ENCODE data around the gene FYCO1. TPM values are rescaled to one million over a fixed set of nuclear protein-coding genes. Genes with fewer than 3 reads are reported as not detected.

Gene FYCO1
- total and polyA plus RNA-seq, 9 of the 15 experiments (the other 6 are each of a cell fraction or from before 2014, with no cell fraction given): 2.1 to 13.8 (median 7.4) TPM

- TF ChIP-seq, protein P1, sequence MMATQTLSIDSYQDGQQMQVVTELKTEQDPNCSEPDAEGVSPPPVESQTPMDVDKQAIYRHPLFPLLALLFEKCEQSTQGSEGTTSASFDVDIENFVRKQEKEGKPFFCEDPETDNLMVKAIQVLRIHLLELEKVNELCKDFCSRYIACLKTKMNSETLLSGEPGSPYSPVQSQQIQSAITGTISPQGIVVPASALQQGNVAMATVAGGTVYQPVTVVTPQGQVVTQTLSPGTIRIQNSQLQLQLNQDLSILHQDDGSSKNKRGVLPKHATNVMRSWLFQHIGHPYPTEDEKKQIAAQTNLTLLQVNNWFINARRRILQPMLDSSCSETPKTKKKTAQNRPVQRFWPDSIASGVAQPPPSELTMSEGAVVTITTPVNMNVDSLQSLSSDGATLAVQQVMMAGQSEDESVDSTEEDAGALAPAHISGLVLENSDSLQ (IDR thresholded peaks at IDR 0.05): no peak
- TF ChIP-seq SIRT6 (IDR thresholded peaks at IDR 0.05; ENCODE audit: low read depth, low read length): no peak
- TF ChIP-seq MED1 (CRISPR knock-in tag; IDR thresholded peaks at IDR 0.05; ENCODE audit: borderline replicate concordance): no peak
- TF ChIP-seq RBM17 (IDR thresholded peaks at IDR 0.05; ENCODE audit: borderline replicate concordance, low read depth, low read length): no peak
- TF ChIP-seq ZNF24 (IDR thresholded peaks at IDR 0.05): no peak
- TF ChIP-seq HDAC2 (IDR thresholded peaks at IDR 0.05): 0 out of 2 replicates have a peak, but pooled peaks have one; percentile 16
- TF ChIP-seq BHLHE40 (IDR thresholded peaks at IDR 0.05; ENCODE audit: low read length): peak; percentile 76; the same call in 1 of the 2 replicates
- TF ChIP-seq L3MBTL2 (IDR thresholded peaks at IDR 0.05): peak; percentile 87
- no peak for TF ChIP-seq KDM1A (IDR thresholded peaks at IDR 0.05)
- TF ChIP-seq JUND (IDR thresholded peaks at IDR 0.05; ENCODE audit: borderline replicate concordance, low read depth, low read length): 0 out of 2 replicates have a peak, but pooled peaks have one; percentile 15
- TF ChIP-seq JUND (tag; IDR thresholded peaks at IDR 0.05; ENCODE audit: borderline replicate concordance, low read depth, low read length): peak; percentile 50; the same call in 1 of the 3 replicates
- TF ChIP-seq CREB1 (IDR thresholded peaks at IDR 0.05): no peak
- TF ChIP-seq CREB1 (CRISPR knock-in tag; IDR thresholded peaks at IDR 0.05): no peak
- no peak for TF ChIP-seq MAFG (tag; conservative IDR thresholded peaks at IDR 0.05)
- no peak for TF ChIP-seq ZNF212 (CRISPR knock-in tag; IDR thresholded peaks at IDR 0.05)
- TF ChIP-seq ESRRA (IDR thresholded peaks at IDR 0.05; ENCODE audit: borderline replicate concordance, low read depth): peak; percentile 10; the same call in 1 of the 2 replicates
- no peak for TF ChIP-seq GATAD2B (IDR thresholded peaks at IDR 0.05; ENCODE audit: borderline replicate concordance)
- no peak for TF ChIP-seq TBL1XR1 (IDR thresholded peaks at IDR 0.05; ENCODE audit: low read length in 2 of 2)
- no peak for TF ChIP-seq ZNF696 (CRISPR knock-in tag; conservative IDR thresholded peaks at IDR 0.05)
- no peak for TF ChIP-seq PHTF2 (CRISPR knock-in tag; IDR thresholded peaks at IDR 0.05)
- no peak for TF ChIP-seq ZNF75A (CRISPR knock-in tag; IDR thresholded peaks at IDR 0.05)
- 0 out of 2 replicates have a peak, but pooled peaks have one; percentile 19 for TF ChIP-seq LEF1 (IDR thresholded peaks at IDR 0.05)
- no peak for TF ChIP-seq CHD2 (IDR thresholded peaks at IDR 0.05; ENCODE audit: low read depth, low read length)
- TF ChIP-seq FOS (IDR thresholded peaks at IDR 0.05; ENCODE audit: extremely low read depth, insufficient read length): no peak
- no peak for TF ChIP-seq IRF2 (CRISPR knock-in tag; IDR thresholded peaks at IDR 0.05)
- no peak for TF ChIP-seq NRF1 (conservative IDR thresholded peaks at IDR 0.05 in 1 of 2, IDR thresholded peaks at IDR 0.05 in 1 of 2)
- TF ChIP-seq ZNF583 (CRISPR knock-in tag; IDR thresholded peaks at IDR 0.05): no peak
- no peak for TF ChIP-seq SRSF9 (IDR thresholded peaks at IDR 0.05; ENCODE audit: borderline replicate concordance, low read depth, low read length)
- peak; percentile 63; the same call in 1 of the 2 replicates for TF ChIP-seq TRIM28 (IDR thresholded peaks at IDR 0.05)
- TF ChIP-seq ATF1 (CRISPR knock-in tag; IDR thresholded peaks at IDR 0.05): no peak
- 0 out of 2 replicates have a peak, but pooled peaks have one; percentile 19 for TF ChIP-seq ATF1 (tag; IDR thresholded peaks at IDR 0.05)
- TF ChIP-seq FOXK2 (conservative IDR thresholded peaks at IDR 0.05 in 1 of 2, IDR thresholded peaks at IDR 0.05 in 1 of 2; ENCODE audit: low read depth in 2 of 2): peak in 1 of 2 experiments; percentile 50; a peak in 1 of 4 replicates
- no peak for TF ChIP-seq ERF (CRISPR knock-in tag; IDR thresholded peaks at IDR 0.05)
- peak; percentile 50; the same call in 1 of the 2 replicates for TF ChIP-seq SOX6 (IDR thresholded peaks at IDR 0.05)
- no peak for TF ChIP-seq SMAD1 (IDR thresholded peaks at IDR 0.05; ENCODE audit: low read depth, low read length, partially characterized antibody)
Observed at GRCh38 chr3:45874677-45875346, 120.8 kb downstream of the FYCO1 start (continued).

Data from K562 (cell line).